ENCODE data around the gene PEMT. TPM values are rescaled to one million over a fixed set of nuclear protein-coding genes. Genes with fewer than 3 reads are reported as not detected.
"Not testable (repeated sequence)": the region's sequence is repeated elsewhere in the genome, so short reads cannot be mapped to it uniquely, and the experiment has no call there.

Gene PEMT
- total RNA-seq, 1 experiment from 2014 or later: 178 TPM

- POLR2A ChIA-PET (ENCODE audit: unreplicated experiment): interaction anchor here (0.6 kb wide), 1 partner anchor 20 kb away, joined by 3 read pairs; no protein-coding TSS in a partner anchor
- peaks cover 10% of the 10 kb centered on the region; the same call in 1 of the 2 replicates for H3K27me3 ChIP-seq (ENCODE audit: low read length)
- ATAC-seq: peak; percentile 94
Measured at GRCh38 chr17:17467720-17468119, 123.8 kb downstream of the PEMT start.

GRCh38 chr17:17467016-17467415 lies 124.5 kb downstream of the PEMT start:
- 0 out of 2 replicates have a peak overlapping the region, but pooled peaks have one; percentile 48 for H3K4me2 ChIP-seq (ENCODE audit: low read length)
- peaks cover 15% of the 10 kb centered on the region for H3K4me1 ChIP-seq (ENCODE audit: insufficient read depth, low read length)
- ChIA-PET CTCF (no interaction called here), POLR2A (ENCODE audit: unreplicated experiment) (no interaction called here)
- BruUV-seq (replicated peaks): no TSS peak
- intact Hi-C loops (cut with micrococcal nuclease): no loop called here
- no peaks in the 10 kb centered on the region for H3K9me3 ChIP-seq (ENCODE audit: low read length)
- no peak overlapping the region for H3K4me3 ChIP-seq (ENCODE audit: low read length)
- H4K20me1 ChIP-seq (ENCODE audit: low read length): no peaks in the 10 kb centered on the region
- no peak for ATAC-seq
- H3K9ac ChIP-seq (ENCODE audit: low read length): no peak overlapping the region
- peaks cover 5% of the 10 kb centered on the region; the same call in 1 of the 2 replicates for H3K27me3 ChIP-seq (ENCODE audit: low read length)
- TF ChIP-seq EZH2 (IDR thresholded peaks at IDR 0.05; ENCODE audit: low read length, unreplicated experiment): no peak
- TF ChIP-seq EZH2phosphoT487 (IDR thresholded peaks at IDR 0.05; ENCODE audit: borderline replicate concordance, low read length): no peak
- TF ChIP-seq CTCF (conservative IDR thresholded peaks at IDR 0.05; ENCODE audit: low read depth, low read length): no peak
- H3K36me3 ChIP-seq (ENCODE audit: low read depth, low read length): no peaks in the 10 kb centered on the region
- H3K79me2 ChIP-seq (ENCODE audit: low read length): no peaks in the 10 kb centered on the region
- H2AFZ ChIP-seq (ENCODE audit: low read length): no peak overlapping the region
- H3F3A ChIP-seq (ENCODE audit: low read length, unreplicated experiment): no peaks in the 10 kb centered on the region
- H3K9me2 ChIP-seq (replicated peaks; ENCODE audit: low read length): no peaks in the 10 kb centered on the region
- no peak for DNase-seq
- no peak overlapping the region for H3K27ac ChIP-seq (ENCODE audit: low read length)

More at GRCh38 chr17:17467720-17468119, 123.8 kb downstream of the PEMT start:
- no peak for TF ChIP-seq CTCF (conservative IDR thresholded peaks at IDR 0.05; ENCODE audit: low read depth, low read length)
- no peak for TF ChIP-seq EZH2 (IDR thresholded peaks at IDR 0.05; ENCODE audit: low read length, unreplicated experiment)
- no peak for TF ChIP-seq EZH2phosphoT487 (IDR thresholded peaks at IDR 0.05; ENCODE audit: borderline replicate concordance, low read length)
- no peak overlapping the region for H3K4me3 ChIP-seq (ENCODE audit: low read length)
- H3K27ac ChIP-seq (ENCODE audit: low read length): no peak overlapping the region
- H3K9ac ChIP-seq (ENCODE audit: low read length): no peak overlapping the region
- CTCF ChIA-PET: no interaction called here
- DNase-seq: peak; percentile 78
- no TSS peak for BruUV-seq (replicated peaks)
- no peaks in the 10 kb centered on the region for H3K9me2 ChIP-seq (replicated peaks; ENCODE audit: low read length)
- intact Hi-C loops (cut with micrococcal nuclease): no loop called here
- H3F3A ChIP-seq (ENCODE audit: low read length, unreplicated experiment): no peaks in the 10 kb centered on the region
- H3K4me1 ChIP-seq (ENCODE audit: insufficient read depth, low read length): peaks cover 15% of the 10 kb centered on the region
- H3K9me3 ChIP-seq (ENCODE audit: low read length): no peaks in the 10 kb centered on the region
- H4K20me1 ChIP-seq (ENCODE audit: low read length): no peaks in the 10 kb centered on the region
- peak overlapping the region; percentile 48 for H3K4me2 ChIP-seq (ENCODE audit: low read length)
- peak overlapping the region; percentile 22; the same call in 1 of the 2 replicates for H2AFZ ChIP-seq (ENCODE audit: low read length)
- H3K36me3 ChIP-seq (ENCODE audit: low read depth, low read length): no peaks in the 10 kb centered on the region
- H3K79me2 ChIP-seq (ENCODE audit: low read length): no peaks in the 10 kb centered on the region

GRCh38 chr17:17466511-17466910 lies 125.0 kb downstream of the PEMT start:
- no TSS peak for BruUV-seq (replicated peaks)
- Histone ChIP-seq H3K9me2 (replicated peaks; ENCODE audit: low read length) (no peaks in the 10 kb centered on the region), H3K36me3 (ENCODE audit: low read depth, low read length) (no peaks in the 10 kb centered on the region), H3F3A (ENCODE audit: low read length, unreplicated experiment) (no peaks in the 10 kb centered on the region), H3K4me2 (ENCODE audit: low read length) (no peak overlapping the region), H3K9me3 (ENCODE audit: low read length) (no peaks in the 10 kb centered on the region), H3K27ac (ENCODE audit: low read length) (no peak overlapping the region), H3K79me2 (ENCODE audit: low read length) (no peaks in the 10 kb centered on the region), H3K4me3 (ENCODE audit: low read length) (no peak overlapping the region), H3K4me1 (ENCODE audit: insufficient read depth, low read length) (peaks cover 15% of the 10 kb centered on the region), H4K20me1 (ENCODE audit: low read length) (no peaks in the 10 kb centered on the region), H3K27me3 (ENCODE audit: low read length) (peaks cover 3% of the 10 kb centered on the region; the same call in 1 of the 2 replicates), H3K9ac (ENCODE audit: low read length) (no peak overlapping the region), H2AFZ (ENCODE audit: low read length) (no peak overlapping the region)
- intact Hi-C loops (cut with micrococcal nuclease): no loop called here
- CTCF ChIA-PET: no interaction called here
- POLR2A ChIA-PET (ENCODE audit: unreplicated experiment): no interaction called here
- DNase-seq (no peak), ATAC-seq (no peak)
- TF ChIP-seq EZH2 (IDR thresholded peaks at IDR 0.05; ENCODE audit: low read length, unreplicated experiment) (no peak), EZH2phosphoT487 (IDR thresholded peaks at IDR 0.05; ENCODE audit: borderline replicate concordance, low read length) (no peak), CTCF (conservative IDR thresholded peaks at IDR 0.05; ENCODE audit: low read depth, low read length) (no peak)

- BruUV-seq (replicated peaks); H3K9me3 ChIP-seq (ENCODE audit: low read length); H3K27ac ChIP-seq (ENCODE audit: low read length); intact Hi-C loops (cut with micrococcal nuclease); H3F3A ChIP-seq (ENCODE audit: low read length, unreplicated experiment); H4K20me1 ChIP-seq (ENCODE audit: low read length); H3K9ac ChIP-seq (ENCODE audit: low read length); H3K27me3 ChIP-seq (ENCODE audit: low read length); H3K4me3 ChIP-seq (ENCODE audit: low read length); H2AFZ ChIP-seq (ENCODE audit: low read length); H3K79me2 ChIP-seq (ENCODE audit: low read length); ATAC-seq; CTCF ChIA-PET; POLR2A ChIA-PET (ENCODE audit: unreplicated experiment); H3K9me2 ChIP-seq (replicated peaks; ENCODE audit: low read length); H3K36me3 ChIP-seq (ENCODE audit: low read depth, low read length); H3K4me2 ChIP-seq (ENCODE audit: low read length): not testable (repeated sequence)
- peaks cover 15% of the 10 kb centered on the region for H3K4me1 ChIP-seq (ENCODE audit: insufficient read depth, low read length)
- peak; percentile 21 for DNase-seq
Measured at GRCh38 chr17:17465878-17466277, 125.6 kb downstream of the PEMT start.

Measured in PC-3 (cell line).